A673 (cell line): ENCODE results near the gene FHIT. TPM values are rescaled to one million over a fixed set of nuclear protein-coding genes. Genes with fewer than 3 reads are reported as not detected.

ENCODE experiments used
- BruUV-seq: library from RNA; stranded (reverse); fragments of 400-500 nt; replicated peaks from 2 replicates; lab custom pipeline; 2021; lab: Mats Ljungman, UMichigan
- CTCF ChIA-PET: fragments of 300-600 bp; sonication (Branson Sonifier 250); formaldehyde crosslinking; loops from one replicate; lab custom pipeline; 2022; ENCODE audit warnings: antibody characterized with exemption; lab: Charles Lee
- POLR2A ChIA-PET: fragments of 300-600 bp; sonication (Branson Sonifier 250); formaldehyde crosslinking; loops from one replicate; lab custom pipeline; 2022; ENCODE audit warnings: antibody characterized with exemption; ENCODE audit not compliant: low non-redundant PET; lab: Charles Lee
- DNase-seq: peaks from one replicate; pipeline ENCODE4 v3.0.0-alpha.2; 2015; ENCODE audit warnings: low spot score
- H3K27ac ChIP-seq: fragments of 200-600 bp; sonication (generic); 2 replicates; pipeline ENCODE4 v1.5.1; 2016; ENCODE audit warnings: mixed run types, low read depth, mild to moderate bottlenecking, mixed read lengths, antibody characterized with exemption, low read length; ENCODE audit not compliant: poor library complexity, severe bottlenecking
- H3K27me3 ChIP-seq: fragments of 200-600 bp; sonication (generic); replicated peaks from 2 replicates; pipeline ENCODE4 v1.6.1; 2017; ENCODE audit warnings: mixed run types, low read depth, mild to moderate bottlenecking, mixed read lengths, antibody characterized with exemption, low read length; ENCODE audit not compliant: insufficient read depth, poor library complexity
- H3K36me3 ChIP-seq: fragments of 200-600 bp; sonication (generic); 2 replicates; pipeline ENCODE4 v1.6.1; 2016; ENCODE audit warnings: mixed run types, mild to moderate bottlenecking, mixed read lengths, antibody characterized with exemption, low read length; ENCODE audit not compliant: insufficient read depth, poor library complexity, severe bottlenecking
- H3K4me1 ChIP-seq: fragments of 200-600 bp; sonication (generic); 2 replicates; pipeline ENCODE4 v1.6.1; 2017; ENCODE audit warnings: mixed run types, mild to moderate bottlenecking, mixed read lengths, antibody characterized with exemption, low read length; ENCODE audit not compliant: insufficient read depth, poor library complexity, severe bottlenecking
- H3K4me3 ChIP-seq: fragments of 200-600 bp; sonication (generic); 2 replicates; pipeline ENCODE4 v1.5.1; 2016; ENCODE audit warnings: low read depth, mixed run types, mild to moderate bottlenecking, mixed read lengths, low read length; ENCODE audit not compliant: poor library complexity, severe bottlenecking
- H3K9me3 ChIP-seq: fragments of 200-600 bp; sonication (generic); 2 replicates; pipeline ENCODE4 v1.6.1; 2016; ENCODE audit warnings: mixed run types, low read depth, mild to moderate bottlenecking, mixed read lengths, antibody characterized with exemption, low read length; ENCODE audit not compliant: poor library complexity, severe bottlenecking
- CTCF ChIP-seq: fragments of 300-800, 200-600 bp; sonication (generic); conservative IDR thresholded peaks from 2 replicates; pipeline ENCODE4 v1.5.1; 2017; ENCODE audit warnings: low read depth, mild to moderate bottlenecking, antibody characterized with exemption, low read length, moderate library complexity, mixed read lengths
- EZH2 ChIP-seq: fragments of 200-600 bp; sonication (generic); IDR thresholded peaks from 2 replicates; pipeline ENCODE4 v1.6.1; 2017; ENCODE audit warnings: borderline replicate concordance, low read depth, mild to moderate bottlenecking, mixed read lengths, antibody characterized with exemption, low read length; ENCODE audit not compliant: poor library complexity, severe bottlenecking
- intact Hi-C: fragments of 100-400 bp; cut with micrococcal nuclease; formaldehyde crosslinking; loops from one replicate; pipeline ENCODE4 v1.10.0; 2022; ENCODE audit not compliant: unreplicated experiment
- total RNA-seq: library from RNA; stranded (reverse); gene quantifications from 2 replicates; pipeline ENCODE4 v1.2.3, GENCODE V29; 2021

The FHIT gene
- total RNA-seq, 1 experiment from 2014 or later = not detected

- POLR2A ChIA-PET = no interaction called here
- CTCF ChIA-PET = no interaction called here
- Histone ChIP-seq H3K27ac (no peak overlapping the region), H3K9me3 (no peaks in the 10 kb centered on the region), H3K4me3 (no peak overlapping the region), H3K36me3 (no peaks in the 10 kb centered on the region), H3K4me1 (no peaks in the 10 kb centered on the region), H3K27me3 (no peaks in the 10 kb centered on the region)
- no TSS peak for BruUV-seq
- no peak for TF ChIP-seq EZH2
- TF ChIP-seq CTCF = no peak
- no peak for DNase-seq
- intact Hi-C loops = no loop called here
Measured at GRCh38 chr3:60391292-60391691, 860.0 kb downstream of the FHIT start.

GRCh38 chr3:60388731-60389130 is 862.5 kb downstream of the FHIT start:
- no peak overlapping the region for H3K4me3 ChIP-seq
- BruUV-seq = no TSS peak
- ChIA-PET CTCF (no interaction called here), POLR2A (no interaction called here)
- intact Hi-C loops = no loop called here
- TF ChIP-seq CTCF (no peak), EZH2 (no peak)
- DNase-seq = no peak
- no peaks in the 10 kb centered on the region for H3K9me3 ChIP-seq
- H3K27me3 ChIP-seq = no peaks in the 10 kb centered on the region
- H3K4me1 ChIP-seq = no peaks in the 10 kb centered on the region
- H3K27ac ChIP-seq = no peak overlapping the region
- no peaks in the 10 kb centered on the region for H3K36me3 ChIP-seq

GRCh38 chr3:60386306-60386705 is 864.9 kb downstream of the FHIT start:
- CTCF ChIA-PET = no interaction called here
- H3K9me3 ChIP-seq = no peaks in the 10 kb centered on the region
- intact Hi-C loops = no loop called here

More at GRCh38 chr3:60386306-60386705, 864.9 kb downstream of the FHIT start:
- TF ChIP-seq CTCF (no peak), EZH2 (no peak)
- BruUV-seq = no TSS peak
- Histone ChIP-seq H3K27ac (no peak overlapping the region), H3K4me1 (no peaks in the 10 kb centered on the region), H3K36me3 (no peaks in the 10 kb centered on the region), H3K4me3 (no peak overlapping the region), H3K27me3 (no peaks in the 10 kb centered on the region)
- DNase-seq = no peak
- POLR2A ChIA-PET = no interaction called here
